RKO (cell line): Measurements from ENCODE around the gene ASB2.

Experiments
- DNase-seq: peaks from one replicate; pipeline ENCODE4 v3.0.0-alpha.2; 2016; ENCODE audit warnings: low spot score

The ASB2 gene, protein sequence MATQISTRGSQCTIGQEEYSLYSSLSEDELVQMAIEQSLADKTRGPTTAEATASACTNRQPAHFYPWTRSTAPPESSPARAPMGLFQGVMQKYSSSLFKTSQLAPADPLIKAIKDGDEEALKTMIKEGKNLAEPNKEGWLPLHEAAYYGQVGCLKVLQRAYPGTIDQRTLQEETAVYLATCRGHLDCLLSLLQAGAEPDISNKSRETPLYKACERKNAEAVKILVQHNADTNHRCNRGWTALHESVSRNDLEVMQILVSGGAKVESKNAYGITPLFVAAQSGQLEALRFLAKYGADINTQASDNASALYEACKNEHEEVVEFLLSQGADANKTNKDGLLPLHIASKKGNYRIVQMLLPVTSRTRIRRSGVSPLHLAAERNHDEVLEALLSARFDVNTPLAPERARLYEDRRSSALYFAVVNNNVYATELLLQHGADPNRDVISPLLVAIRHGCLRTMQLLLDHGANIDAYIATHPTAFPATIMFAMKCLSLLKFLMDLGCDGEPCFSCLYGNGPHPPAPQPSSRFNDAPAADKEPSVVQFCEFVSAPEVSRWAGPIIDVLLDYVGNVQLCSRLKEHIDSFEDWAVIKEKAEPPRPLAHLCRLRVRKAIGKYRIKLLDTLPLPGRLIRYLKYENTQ

DNA sequence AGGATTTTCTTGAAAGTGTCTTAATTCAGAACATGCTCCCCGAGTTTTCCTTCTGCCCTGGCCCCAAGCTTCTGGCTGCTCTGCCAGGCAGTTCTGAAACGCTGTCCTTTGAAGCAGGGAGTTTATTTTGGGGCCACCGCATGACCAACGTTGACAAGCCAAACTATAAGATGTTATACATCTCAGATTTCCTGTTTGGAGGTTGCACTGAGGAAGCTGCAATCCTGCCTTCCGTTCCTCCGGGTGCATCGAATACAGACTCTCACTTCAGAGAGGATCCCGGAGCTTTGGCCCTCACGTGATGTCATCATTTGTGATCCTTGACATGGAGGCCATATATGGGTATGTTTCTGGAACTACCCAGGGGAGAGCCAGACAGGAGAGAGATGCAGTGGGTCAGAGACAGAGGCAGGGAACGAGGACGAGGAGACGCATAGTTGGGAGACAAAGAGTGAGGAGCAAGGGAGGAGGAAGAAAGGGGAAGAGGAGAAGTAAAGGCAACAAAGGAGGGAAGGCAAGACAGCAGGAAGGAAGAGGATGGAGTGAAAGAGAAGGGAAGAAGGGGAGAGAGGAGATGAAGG, at the start of gene ASB2:
ASB2 (minus strand) TSS at position 94 of the 581 bp plus-strand sequence. CDS start 12,031 bp downstream, outside the sequence.
- no peak for DNase-seq

DNA sequence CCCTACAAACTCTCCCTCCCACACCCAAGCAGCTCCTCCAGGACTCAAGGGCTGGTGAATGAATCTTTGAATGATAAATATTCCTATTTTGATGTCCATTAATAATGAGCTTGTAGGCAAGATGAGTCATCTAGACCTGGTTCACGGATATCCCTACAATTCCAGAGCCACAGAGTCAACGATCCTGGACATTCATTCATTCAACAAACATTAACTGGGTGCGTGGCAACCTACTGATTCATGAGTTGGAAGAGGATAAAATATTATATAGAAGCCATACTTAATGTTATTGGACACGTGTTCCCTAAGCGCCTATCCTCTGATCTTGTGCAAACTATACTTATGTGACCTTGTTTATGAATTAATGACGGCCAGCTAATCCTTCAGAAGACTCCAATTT, 49.4 kb upstream of the ASB2 start:
- DNase-seq: no peak

GRCh38 chr14:94024549-94024948, 48.2 kb upstream of the ASB2 start:
- no peak for DNase-seq

DNA sequence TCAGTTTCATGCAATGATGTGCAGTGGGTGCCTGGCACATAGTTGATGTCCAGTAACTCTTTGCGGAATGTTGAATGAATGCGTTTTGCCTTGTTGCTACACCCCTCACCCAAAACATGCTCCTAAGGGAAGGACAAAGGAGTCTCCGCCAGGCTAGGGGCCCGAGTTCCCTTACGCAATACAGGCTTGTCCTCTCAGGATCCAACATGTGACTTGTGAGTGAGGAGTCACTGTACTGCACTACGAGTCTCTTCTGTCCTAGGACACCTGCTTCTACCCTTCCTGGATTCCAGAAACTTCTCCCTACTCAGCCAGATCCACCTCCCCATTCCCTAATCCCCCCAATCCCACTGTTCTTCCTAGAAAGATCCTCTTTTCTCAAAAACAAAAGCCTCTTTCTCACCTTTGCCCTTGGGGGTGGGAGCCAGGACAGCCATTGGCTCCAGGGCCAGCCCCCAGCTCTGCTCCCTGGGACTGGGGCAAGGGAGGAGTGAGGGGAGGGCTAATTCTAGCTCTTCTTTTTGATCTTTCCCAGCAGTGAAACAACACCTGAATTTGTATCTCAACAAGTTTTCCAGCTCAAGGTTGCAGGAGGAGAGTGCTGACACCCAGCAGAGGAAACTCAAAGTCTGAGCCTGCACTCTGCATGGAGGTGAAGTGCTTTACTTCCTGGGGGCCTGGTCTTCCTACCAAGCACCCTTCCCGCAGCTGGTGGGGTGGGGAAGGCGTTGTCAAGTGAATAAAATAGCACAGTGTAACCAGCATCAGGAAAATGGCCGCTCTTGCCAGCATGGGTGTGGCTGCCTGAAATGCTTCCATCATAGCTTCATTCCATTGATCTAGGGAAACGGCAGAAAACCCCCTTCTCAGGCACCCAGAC, 46.4 kb upstream of the ASB2 start:
- DNase-seq: no peak

DNA sequence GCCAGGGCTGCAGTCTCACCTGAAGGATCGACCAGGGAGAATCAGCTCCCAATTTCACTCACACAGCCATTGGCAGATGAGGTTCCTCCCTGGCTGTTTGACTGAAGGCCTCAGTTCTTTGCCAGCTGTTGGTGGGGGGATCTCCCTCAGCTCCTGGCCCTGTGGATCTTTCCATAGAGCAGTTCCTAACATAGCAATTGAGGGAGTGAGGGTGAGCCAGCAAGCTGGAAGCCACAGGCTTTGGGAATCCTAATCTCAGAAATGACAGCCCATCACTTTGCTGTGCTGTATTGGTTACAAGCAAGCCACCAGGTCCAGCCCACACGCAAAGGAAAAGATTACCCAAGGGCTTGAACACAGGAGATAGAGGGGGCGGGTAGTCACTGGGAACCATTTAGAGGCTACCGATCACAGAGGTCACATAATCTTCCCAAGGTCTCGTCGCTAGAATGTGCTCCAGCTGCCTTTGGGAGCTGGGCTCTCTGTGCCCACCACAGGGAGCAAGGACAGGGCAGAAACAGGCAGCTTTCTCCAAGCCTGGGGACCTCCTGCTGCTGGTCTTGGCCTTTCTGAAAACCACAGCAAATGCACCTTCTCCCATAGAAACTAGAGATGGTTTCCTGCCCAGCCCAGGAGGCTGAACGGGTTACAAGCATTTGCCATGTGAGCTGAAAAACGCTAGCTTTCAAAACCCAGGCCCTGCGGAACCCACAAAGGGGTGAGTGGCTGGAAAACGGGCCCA, 45.2 kb upstream of the ASB2 start:
- DNase-seq: no peak

DNA sequence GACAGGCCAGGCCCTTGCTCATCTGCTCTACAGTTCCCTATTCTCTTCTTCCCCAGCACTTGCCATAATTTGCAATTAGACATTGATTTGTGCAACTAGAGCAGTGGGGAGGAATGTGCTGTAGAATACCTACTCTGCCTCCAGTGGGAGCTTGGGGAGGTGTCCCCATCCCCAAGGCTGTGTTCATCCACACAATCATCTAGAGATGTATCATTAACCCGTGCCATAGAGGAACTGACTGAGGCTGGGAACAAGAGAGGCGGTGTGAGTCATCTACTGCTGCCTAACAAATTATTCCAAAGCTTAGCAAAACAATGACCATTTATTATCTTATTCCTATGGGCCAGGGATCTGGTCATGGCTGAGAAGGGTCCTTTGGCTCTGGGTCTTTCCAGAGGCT, 44.6 kb upstream of the ASB2 start:
- peak; percentile 63 for DNase-seq

DNA sequence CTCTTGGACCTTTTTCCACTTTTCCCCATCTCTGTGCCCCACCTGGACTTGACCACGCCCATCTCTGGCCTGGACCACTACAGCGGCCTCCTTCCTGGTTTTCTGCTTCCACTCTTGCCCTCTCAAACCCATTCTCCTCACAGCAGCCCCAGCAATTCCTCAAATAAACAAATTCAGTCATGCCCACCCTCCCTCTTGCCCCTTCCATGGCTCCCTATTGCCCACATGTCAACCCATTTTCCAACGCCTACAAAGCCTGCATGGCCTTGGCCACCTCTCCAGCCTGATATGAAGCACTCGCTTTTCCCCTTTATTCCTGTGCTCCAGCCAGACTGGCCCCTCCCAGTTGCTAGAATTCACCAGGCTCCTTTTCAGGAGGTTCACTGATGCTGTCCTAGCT, 43.9 kb upstream of the ASB2 start:
- DNase-seq: no peak

DNA sequence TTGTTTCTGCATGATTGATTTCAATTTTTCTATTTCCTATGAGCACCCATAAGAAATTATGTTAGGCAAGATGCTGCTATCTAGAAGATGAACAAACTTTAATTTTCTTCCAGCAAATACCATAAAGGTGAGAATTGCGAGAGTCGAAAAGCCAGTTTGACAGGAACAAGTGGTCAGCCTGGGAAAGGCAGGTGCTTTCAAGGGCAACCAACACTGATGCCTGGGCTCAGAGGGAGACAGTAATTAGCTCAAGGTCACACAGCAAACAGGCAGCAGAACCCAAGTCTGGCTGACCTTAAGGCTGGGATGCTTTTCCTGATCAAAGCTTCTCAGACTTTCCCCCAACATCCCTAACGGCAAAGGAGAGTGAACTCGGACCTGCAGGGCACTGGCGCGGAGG, 43.0 kb upstream of the ASB2 start:
- no peak for DNase-seq

- no peak for DNase-seq
Observed at GRCh38 chr14:94018308-94018707, 41.9 kb upstream of the ASB2 start.

- no peak for DNase-seq
Observed at GRCh38 chr14:94016446-94016976, 40.1 kb upstream of the ASB2 start.

DNA sequence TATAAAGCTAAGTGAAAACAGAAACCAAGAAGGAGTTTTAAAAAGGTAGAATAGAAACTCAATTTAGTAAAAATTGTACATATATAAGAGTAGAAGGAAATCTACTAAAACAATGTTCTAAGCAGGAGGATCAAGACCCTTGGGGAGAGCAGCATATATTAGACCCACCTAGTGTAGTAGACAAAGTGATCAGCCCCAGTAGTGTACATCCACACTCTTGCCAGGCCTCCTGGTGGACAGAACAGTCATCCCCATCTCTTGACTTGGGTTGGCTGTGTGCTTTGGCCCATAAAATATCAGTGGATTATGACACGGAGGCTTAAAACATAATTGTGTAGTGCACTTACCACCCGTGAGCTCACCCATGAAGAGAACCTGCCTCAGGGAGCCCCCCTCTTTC, 38.9 kb upstream of the ASB2 start:
- no peak for DNase-seq

DNA sequence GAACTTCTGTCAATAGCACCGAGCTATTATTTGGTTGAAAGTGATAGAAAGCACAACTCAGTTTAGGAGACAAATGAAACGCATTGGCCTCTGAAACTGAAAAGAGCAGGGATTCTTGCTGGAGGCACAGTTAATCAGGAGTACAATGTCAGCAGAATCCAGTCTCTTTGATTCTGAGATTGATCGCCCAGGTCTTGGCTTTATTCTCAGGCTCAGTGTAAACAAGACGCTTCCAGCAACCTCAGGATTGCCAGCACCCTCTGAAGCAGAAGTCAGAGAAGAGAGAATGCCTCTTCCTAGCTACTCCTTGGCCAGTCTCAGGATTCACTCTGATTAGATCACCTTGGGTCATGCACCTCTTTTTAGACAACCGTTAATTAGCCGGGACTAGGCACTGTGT, 38.0 kb upstream of the ASB2 start:
- no peak for DNase-seq

- no peak for DNase-seq
Observed at GRCh38 chr14:94011795-94012194, 35.4 kb upstream of the ASB2 start.

- no peak for DNase-seq
Observed at GRCh38 chr14:94010625-94011024, 34.3 kb upstream of the ASB2 start.

DNA sequence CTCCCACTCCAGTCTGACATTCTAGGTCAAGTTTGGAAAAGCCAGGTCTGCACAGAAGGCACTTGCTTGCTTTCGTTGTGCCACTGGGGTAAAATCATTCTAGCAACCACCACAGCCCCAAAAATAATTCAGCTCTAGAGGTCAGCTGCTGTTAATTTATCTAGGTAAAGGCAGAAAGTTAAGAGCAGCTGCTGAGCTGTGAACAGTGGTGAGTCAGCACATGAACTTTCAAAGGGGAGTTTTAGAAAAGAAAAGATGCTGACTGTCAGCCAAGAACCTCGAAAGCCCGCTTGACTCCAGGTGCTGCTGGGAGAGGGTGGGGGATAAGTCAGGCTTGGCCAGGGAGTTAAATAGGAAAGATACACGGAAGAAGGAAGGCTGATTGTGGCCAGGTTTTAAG, 33.4 kb upstream of the ASB2 start:
- no peak for DNase-seq

GRCh38 chr14:94008234-94008633, 31.9 kb upstream of the ASB2 start:
- DNase-seq: no peak

DNA sequence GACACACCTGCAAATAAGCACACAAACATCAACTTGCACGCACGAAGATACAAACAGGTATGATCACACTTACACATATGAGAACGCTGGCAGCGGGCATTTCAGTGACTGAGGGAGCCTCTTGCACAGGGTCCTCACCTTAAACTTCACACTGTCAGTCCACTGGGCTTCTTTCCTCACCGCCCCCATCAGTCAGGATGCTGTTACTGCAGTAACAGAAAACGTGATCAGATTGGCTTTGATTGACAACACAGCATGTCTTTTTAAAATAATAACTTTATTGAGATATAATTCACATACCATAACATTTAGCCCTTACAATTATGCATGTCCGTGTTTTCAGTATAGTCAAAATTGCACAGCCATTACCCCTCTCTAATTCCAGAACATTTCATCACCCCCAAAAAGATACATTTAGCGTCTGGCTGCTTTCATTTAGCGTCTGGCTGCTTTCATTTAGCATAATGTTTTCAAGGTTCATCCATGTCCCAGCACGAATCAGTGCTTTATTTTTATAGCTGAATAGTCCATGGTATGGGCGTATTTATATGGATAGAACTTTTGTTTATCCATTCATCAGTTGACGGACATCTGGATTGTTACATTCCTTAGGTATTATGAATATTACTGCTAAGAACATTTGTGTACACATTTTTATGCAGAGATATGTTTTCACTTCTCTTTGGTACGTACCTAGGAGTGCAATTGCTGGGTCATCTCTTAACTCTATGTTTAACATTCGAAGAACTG, 29.1 kb upstream of the ASB2 start:
- no peak for DNase-seq

DNA sequence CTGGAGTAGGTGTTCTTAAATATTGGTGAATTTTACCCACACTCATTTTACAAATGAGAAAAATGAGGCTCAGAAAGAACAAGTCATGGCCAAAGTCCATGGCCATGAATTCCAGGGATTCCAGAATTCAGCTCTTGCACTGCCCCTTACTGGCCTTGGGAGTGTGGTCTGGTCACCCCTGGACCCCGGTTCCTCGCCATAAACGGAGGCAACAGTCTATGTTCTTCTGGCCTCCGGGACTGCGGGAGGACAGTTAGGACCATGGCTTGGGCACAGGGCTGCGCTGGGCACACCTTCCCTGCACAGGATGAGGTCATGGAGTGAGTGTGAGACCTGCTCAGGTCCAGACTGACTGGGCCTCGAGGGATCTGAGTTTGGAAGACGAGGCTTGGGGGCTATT, 27.6 kb upstream of the ASB2 start:
- no peak for DNase-seq

- DNase-seq: no peak
Observed at GRCh38 chr14:94003397-94003796, 27.0 kb upstream of the ASB2 start.

DNA sequence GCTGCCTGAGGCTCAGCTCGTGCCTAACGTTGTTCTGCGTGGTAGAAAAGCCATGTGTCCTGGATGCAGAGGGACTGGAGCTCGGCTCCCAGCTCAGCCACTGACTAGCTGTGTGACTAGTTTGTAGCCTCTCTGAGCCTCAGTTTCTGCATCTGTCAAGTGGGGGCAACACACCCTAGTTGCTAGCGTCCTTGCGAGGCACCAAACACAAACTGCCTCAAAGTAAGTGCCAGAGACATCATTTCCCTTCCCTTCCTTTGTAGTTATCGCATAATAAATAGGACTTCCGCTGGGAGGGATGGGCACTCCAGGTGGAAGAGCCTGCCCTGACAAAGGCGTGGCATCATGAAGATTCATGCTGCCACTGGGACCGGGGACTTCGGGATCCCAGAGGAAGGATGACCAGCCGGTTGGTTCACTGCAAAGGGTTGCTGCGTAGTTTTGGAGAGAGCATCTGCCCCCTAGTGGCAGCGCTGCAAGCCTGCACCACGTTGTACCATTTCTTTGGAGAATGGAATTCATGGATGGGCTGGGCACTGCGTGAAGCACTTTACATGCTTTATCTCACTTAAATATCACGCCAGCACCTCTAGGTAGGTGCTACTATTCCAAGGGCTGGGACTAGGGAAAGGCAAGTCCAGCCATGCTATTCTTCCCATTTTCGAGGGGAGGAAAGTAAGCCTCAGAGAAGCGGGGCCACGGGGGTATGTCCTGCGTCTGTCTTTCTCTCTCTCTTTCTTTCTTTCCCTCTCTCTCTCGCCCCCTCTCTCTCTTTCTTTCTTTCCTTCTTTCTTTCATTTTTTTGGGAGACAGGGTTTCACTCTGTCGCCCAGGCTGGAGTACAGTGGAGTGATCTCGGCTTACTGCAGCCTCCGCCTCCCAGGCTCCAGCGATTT, 25.4 kb upstream of the ASB2 start:
- peak; percentile 77 for DNase-seq
